Endothelial cell (in vitro differentiated cells): ENCODE data around the gene LCN9. TPM values are rescaled to one million over a fixed set of nuclear protein-coding genes. Genes with fewer than 3 reads are reported as not detected.

ENCODE experiments used
- DNase-seq: peaks from one replicate; pipeline ENCODE4 v3.0.0; 2021; ENCODE audit warnings: low spot score
- H3K27ac Mint-ChIP-seq: one replicate; pipeline ENCODE4 v1.8.0; 2021; ENCODE audit warnings: mixed read lengths, inconsistent platforms; ENCODE audit not compliant: unreplicated experiment
- H3K27me3 Mint-ChIP-seq: one replicate; pipeline ENCODE4 v1.8.0; 2021; ENCODE audit warnings: mild to moderate bottlenecking, moderate library complexity, mixed read lengths, inconsistent platforms; ENCODE audit not compliant: unreplicated experiment
- H3K36me3 Mint-ChIP-seq: one replicate; pipeline ENCODE4 v1.8.0; 2021; ENCODE audit warnings: mild to moderate bottlenecking, low read depth, mixed read lengths, inconsistent platforms; ENCODE audit not compliant: unreplicated experiment
- H3K4me1 Mint-ChIP-seq: one replicate; pipeline ENCODE4 v1.8.0; 2021; ENCODE audit warnings: mild to moderate bottlenecking, mixed read lengths, inconsistent platforms; ENCODE audit not compliant: unreplicated experiment
- H3K4me3 Mint-ChIP-seq: one replicate; pipeline ENCODE4 v1.8.0; 2021; ENCODE audit warnings: mild to moderate bottlenecking, mixed read lengths, inconsistent platforms; ENCODE audit not compliant: unreplicated experiment
- H3K9me3 Mint-ChIP-seq: one replicate; pipeline ENCODE4 v1.8.0; 2021; ENCODE audit warnings: mixed read lengths, inconsistent platforms; ENCODE audit not compliant: unreplicated experiment
- CTCF ChIP-seq: fragments of 200-600 bp; sonication (generic); IDR thresholded peaks from one replicate; pipeline ENCODE4 v1.5.0; 2021; ENCODE audit warnings: antibody characterized with exemption; ENCODE audit not compliant: unreplicated experiment
- total RNA-seq: library from RNA; stranded (reverse); fragmentation: NEBNext Ultra II Directional; extraction: Animal tissue kit (Norgen Biotek cat#: 25700); gene quantifications from one replicate; pipeline ENCODE4 v1.2.1, GENCODE V29; 2021; ENCODE audit not compliant: unreplicated experiment

LCN9 gene
- total RNA-seq, 1 donor from 2014 or later, result not detected

- no peaks in the 10 kb centered on the region for H3K36me3 Mint-ChIP-seq
- H3K4me1 Mint-ChIP-seq, result no peaks in the 10 kb centered on the region
- H3K27ac Mint-ChIP-seq, result no peak overlapping the region
- TF ChIP-seq CTCF, result no peak
- no peak for DNase-seq
- no peaks in the 10 kb centered on the region for H3K9me3 Mint-ChIP-seq
- no peak overlapping the region for H3K4me3 Mint-ChIP-seq
- peaks cover 12% of the 10 kb centered on the region for H3K27me3 Mint-ChIP-seq
Measured at GRCh38 chr9:135707252-135708138, 44.4 kb downstream of the LCN9 start.

GRCh38 chr9:135708164-135708563 lies 45.1 kb downstream of the LCN9 start:
- no peaks in the 10 kb centered on the region for H3K36me3 Mint-ChIP-seq
- H3K4me1 Mint-ChIP-seq, result no peaks in the 10 kb centered on the region
- no peak overlapping the region for H3K27ac Mint-ChIP-seq
- no peak for TF ChIP-seq CTCF
- no peak for DNase-seq
- no peak overlapping the region for H3K4me3 Mint-ChIP-seq
- H3K27me3 Mint-ChIP-seq, result peaks cover 13% of the 10 kb centered on the region
- no peaks in the 10 kb centered on the region for H3K9me3 Mint-ChIP-seq

- no peak overlapping the region for H3K27ac Mint-ChIP-seq
- H3K27me3 Mint-ChIP-seq, result peaks cover 18% of the 10 kb centered on the region
- no peak for DNase-seq
- no peaks in the 10 kb centered on the region for H3K9me3 Mint-ChIP-seq
- no peaks in the 10 kb centered on the region for H3K36me3 Mint-ChIP-seq
- TF ChIP-seq CTCF, result no peak
- H3K4me3 Mint-ChIP-seq, result no peak overlapping the region
- H3K4me1 Mint-ChIP-seq, result no peaks in the 10 kb centered on the region
Measured at GRCh38 chr9:135711391-135711790, 48.3 kb downstream of the LCN9 start.

GRCh38 chr9:135711881-135712280 lies 48.8 kb downstream of the LCN9 start:
- TF ChIP-seq CTCF, result no peak
- no peak for DNase-seq
- H3K4me1 Mint-ChIP-seq, result no peaks in the 10 kb centered on the region
- H3K36me3 Mint-ChIP-seq, result no peaks in the 10 kb centered on the region
- no peak overlapping the region for H3K27ac Mint-ChIP-seq
- H3K27me3 Mint-ChIP-seq, result peaks cover 22% of the 10 kb centered on the region
- H3K9me3 Mint-ChIP-seq, result no peaks in the 10 kb centered on the region
- H3K4me3 Mint-ChIP-seq, result no peak overlapping the region

GRCh38 chr9:135712613-135713295 lies 49.6 kb downstream of the LCN9 start:
- Mint-ChIP-seq H3K9me3 (no peaks in the 10 kb centered on the region), H3K4me3 (no peak overlapping the region)
- TF ChIP-seq CTCF, result no peak

More at GRCh38 chr9:135712613-135713295, 49.6 kb downstream of the LCN9 start:
- Mint-ChIP-seq H3K4me1 (no peaks in the 10 kb centered on the region), H3K27ac (no peak overlapping the region), H3K36me3 (no peaks in the 10 kb centered on the region), H3K27me3 (peaks cover 22% of the 10 kb centered on the region)
- DNase-seq, result no peak
